Lower leg skin (tissue), 4 donors: ENCODE data around the gene SLC6A7. TPM values are rescaled to one million over a fixed set of nuclear protein-coding genes. Genes with fewer than 3 reads are reported as not detected.

Experiments
- DNase-seq, 2 donors: peaks; one replicate each; pipeline ENCODE4 v3.0.0-alpha.2; 2019; ENCODE audit warnings: low spot score in 2 of 2
- H3K4me3 ChIP-seq: fragments of 200-600 bp; sonication (generic); 2 replicates; pipeline ENCODE4 v1.5.1; 2017; ENCODE audit warnings: mild to moderate bottlenecking, low read depth; ENCODE audit not compliant: poor library complexity, severe bottlenecking
- POLR2A ChIP-seq, 2 donors: fragments of 450-650 bp; IDR thresholded peaks; one replicate each; pipeline ENCODE4 v1.6.1; 2016 to 2017; ENCODE audit warnings: antibody characterized with exemption in 2 of 2, mild to moderate bottlenecking in 1 of 2, moderate library complexity in 1 of 2
- WGBS, 2 donors: methylation state at CpG; one replicate each; pipeline ENCODE4 v1.1.5; 2018; 5-methylcytosine and 5-hydroxymethylcytosine counted together
- intact Hi-C: fragments of 100-400 bp; cut with DNase I; formaldehyde crosslinking; loops from one replicate; pipeline ENCODE4 v1.15.0; 2023; ENCODE audit warnings: low total_unique reads
- total RNA-seq, 4 donors: library from RNA; depleted of rRNA; stranded (reverse); fragments of >200 nt; gene quantifications; one replicate each; pipeline ENCODE4 v1.1.0, GENCODE V29; 2016
- TF ChIP-seq, protein P1 (sequence below), 3 donors: fragments of 450-650 bp; IDR thresholded peaks; one replicate each; pipeline ENCODE4 v1.5.1; 2016; ENCODE audit warnings: antibody characterized with exemption in 3 of 3, mild to moderate bottlenecking in 3 of 3, moderate library complexity in 2 of 3

Gene SLC6A7
- total RNA-seq, 4 donors from 2014 or later, result 0.88 TPM; not detected in 3

DNA sequence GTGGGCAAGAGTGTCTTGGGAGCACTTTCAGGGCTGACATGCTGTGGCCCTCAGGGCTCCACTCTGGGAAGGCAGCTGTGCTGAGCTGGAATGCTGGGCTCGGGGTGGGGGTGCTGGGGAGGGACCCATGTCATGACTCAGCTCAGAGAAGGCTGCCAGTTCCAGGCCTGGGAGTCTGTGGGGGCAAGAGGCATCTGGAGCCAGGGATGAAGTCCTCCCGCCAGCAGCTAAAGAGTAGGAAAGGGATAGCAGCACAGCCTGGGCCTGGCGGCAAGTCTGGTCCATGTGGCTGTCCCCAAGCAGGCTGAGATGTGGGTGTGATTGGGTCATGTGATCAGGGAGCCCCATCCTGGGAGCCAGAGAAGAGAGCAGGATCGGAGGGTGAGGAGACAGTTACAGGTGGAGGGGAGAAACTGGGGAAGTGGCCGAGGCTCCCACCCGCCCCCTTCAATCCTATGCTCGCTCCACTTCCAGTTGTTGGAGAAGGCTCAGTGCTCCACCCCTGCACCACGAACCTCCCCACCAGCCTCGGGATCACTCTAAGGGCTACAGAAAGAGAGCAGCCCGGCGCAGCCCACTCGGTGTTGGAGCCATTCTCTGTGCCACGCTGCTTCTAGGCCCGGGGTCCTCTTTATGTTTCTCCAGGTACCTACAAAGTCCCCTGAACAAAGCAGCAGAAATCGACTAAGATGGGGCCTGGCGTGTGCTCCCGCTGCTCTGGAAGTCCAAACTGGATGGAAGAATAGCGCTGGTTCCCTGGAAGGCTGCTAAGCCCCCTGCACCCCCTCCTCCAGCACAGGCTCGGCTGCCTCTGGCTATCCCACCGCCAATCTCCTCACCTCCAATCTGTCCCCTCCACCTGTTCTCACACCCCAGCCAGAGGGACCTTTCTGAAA lies 46.3 kb upstream of the SLC6A7 start:
- intact Hi-C loops, result no loop called here
- 46 to 59% methylated on average over 20 of the region's 20 CpGs for WGBS, 2 donors
- peak; percentile 83 to 96 for DNase-seq
- TF ChIP-seq, protein P1, sequence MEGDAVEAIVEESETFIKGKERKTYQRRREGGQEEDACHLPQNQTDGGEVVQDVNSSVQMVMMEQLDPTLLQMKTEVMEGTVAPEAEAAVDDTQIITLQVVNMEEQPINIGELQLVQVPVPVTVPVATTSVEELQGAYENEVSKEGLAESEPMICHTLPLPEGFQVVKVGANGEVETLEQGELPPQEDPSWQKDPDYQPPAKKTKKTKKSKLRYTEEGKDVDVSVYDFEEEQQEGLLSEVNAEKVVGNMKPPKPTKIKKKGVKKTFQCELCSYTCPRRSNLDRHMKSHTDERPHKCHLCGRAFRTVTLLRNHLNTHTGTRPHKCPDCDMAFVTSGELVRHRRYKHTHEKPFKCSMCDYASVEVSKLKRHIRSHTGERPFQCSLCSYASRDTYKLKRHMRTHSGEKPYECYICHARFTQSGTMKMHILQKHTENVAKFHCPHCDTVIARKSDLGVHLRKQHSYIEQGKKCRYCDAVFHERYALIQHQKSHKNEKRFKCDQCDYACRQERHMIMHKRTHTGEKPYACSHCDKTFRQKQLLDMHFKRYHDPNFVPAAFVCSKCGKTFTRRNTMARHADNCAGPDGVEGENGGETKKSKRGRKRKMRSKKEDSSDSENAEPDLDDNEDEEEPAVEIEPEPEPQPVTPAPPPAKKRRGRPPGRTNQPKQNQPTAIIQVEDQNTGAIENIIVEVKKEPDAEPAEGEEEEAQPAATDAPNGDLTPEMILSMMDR (IDR thresholded peaks at IDR 0.05), result no peak
- TF ChIP-seq POLR2A (IDR thresholded peaks at IDR 0.05), result no peak
- no peak overlapping the region for H3K4me3 ChIP-seq

DNA sequence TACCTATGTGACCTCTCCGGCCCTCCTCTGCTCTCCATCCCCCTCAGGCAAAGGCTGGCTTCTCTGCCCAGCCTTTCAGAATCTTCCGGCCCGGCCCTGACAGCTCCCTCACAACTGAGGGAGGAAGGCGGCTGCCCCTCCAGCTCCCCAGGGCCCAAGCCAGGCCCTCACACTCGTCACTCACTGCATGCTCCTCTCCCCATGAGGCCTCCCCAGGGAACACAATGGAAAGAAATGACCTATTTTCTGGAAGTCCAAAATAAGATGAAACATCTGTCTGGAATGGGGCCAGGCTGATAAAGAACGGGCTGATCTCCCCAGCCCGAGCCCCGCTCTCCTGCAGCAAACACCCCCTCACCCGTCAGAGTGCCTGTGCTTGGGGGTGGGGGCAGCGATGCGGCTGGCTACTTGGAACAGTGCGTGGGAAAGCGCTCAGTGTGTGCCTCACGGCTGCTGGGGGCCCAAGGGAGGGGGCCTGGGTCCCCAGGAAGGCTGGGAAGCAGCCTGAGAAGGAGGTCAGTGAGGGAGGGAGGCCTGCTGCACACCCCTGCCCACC lies 45.5 kb upstream of the SLC6A7 start:
- intact Hi-C loops, result no loop called here
- WGBS, 2 donors, result 52 to 56% methylated on average over 14 of the region's 14 CpGs
- no peak overlapping the region for H3K4me3 ChIP-seq
- TF ChIP-seq, protein P1 (IDR thresholded peaks at IDR 0.05), result no peak
- TF ChIP-seq POLR2A (IDR thresholded peaks at IDR 0.05), result no peak
- no peak for DNase-seq

DNA sequence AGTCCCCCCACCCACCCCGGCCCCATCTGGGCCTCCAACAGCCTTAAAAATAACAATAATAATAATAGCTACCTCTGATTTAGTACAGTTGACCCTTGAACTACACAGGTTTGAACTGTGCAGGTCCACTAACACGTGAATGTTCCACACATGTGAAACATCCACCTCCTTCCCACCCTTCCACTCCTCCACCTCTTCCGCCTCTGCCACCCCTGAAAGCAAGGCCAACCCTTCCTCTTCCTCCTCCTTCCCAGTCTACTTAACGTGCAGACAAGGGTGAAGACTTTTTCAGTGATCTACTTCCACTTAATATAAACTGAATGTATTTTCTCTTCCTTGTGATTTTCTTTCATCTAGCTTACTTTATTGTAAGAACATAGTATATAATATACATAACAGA lies 45.0 kb upstream of the SLC6A7 start:
- no peak for DNase-seq
- intact Hi-C loops, result no loop called here
- 43 to 44% methylated on average over 4 of the region's 4 CpGs for WGBS, 2 donors
- TF ChIP-seq, protein P1 (IDR thresholded peaks at IDR 0.05), result no peak
- no peak for TF ChIP-seq POLR2A (IDR thresholded peaks at IDR 0.05)
- H3K4me3 ChIP-seq, result no peak overlapping the region

DNA sequence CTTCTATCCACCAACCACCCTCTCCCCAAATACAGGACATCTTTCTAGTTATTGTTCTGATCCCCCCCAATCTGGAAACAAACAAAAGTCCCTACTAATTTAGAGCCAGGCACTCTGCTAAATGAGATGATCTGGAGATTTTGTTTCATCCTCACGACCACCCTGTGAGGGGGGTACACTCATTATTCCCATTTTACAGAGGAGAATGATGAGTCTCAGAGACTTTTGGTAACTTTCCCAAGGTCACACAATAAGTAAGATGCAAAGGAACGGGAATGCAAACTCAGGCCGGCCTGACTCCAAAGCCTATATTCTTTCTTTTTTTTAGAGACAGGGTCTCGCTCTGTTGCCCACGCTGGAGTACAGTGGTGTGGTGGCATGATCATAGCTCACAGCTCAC lies 43.6 kb upstream of the SLC6A7 start:
- 82 to 87% methylated on average over 5 of the region's 5 CpGs for WGBS, 2 donors
- H3K4me3 ChIP-seq, result no peak overlapping the region
- intact Hi-C loops, result no loop called here
- DNase-seq, result no peak
- TF ChIP-seq, protein P1 (IDR thresholded peaks at IDR 0.05), result no peak
- TF ChIP-seq POLR2A (IDR thresholded peaks at IDR 0.05), result no peak

DNA sequence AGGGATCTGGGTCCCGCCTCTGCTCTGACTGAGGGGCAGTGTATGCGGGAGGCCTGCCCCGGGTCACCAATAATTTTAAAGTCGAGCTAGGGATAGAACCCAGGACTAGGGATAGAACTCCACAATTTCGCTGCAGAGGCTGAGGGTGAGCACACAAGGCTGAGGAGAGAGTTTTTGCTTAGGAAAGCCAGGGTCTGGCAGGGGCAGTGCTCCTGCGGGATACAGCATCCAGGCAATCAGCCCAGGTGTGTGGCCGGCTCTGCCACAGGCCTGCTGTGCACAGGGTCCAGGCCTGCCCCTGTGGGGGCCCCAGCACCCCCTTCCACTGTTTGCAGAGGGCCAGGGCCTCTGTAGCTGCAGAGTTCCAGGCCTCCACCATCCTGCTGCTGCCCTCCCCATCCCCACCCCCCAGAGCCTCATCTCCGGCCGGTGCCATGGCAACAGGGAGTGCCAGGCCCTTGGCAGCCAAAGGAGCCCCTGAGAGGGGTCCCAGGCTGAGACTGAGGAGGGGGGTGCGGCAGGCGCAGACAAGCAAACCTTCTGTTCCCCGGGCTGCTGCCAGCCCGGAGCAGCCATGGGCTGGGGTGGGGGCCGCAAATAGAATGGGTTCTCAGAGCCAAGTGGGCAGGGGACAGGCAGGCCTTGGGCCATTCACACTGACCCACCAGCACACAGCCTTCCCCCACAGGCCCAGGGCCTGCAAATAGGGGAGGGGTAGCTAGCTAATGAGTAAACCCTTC lies 42.8 kb upstream of the SLC6A7 start:
- intact Hi-C loops, result no loop called here
- no peak for TF ChIP-seq POLR2A (IDR thresholded peaks at IDR 0.05)
- TF ChIP-seq, protein P1 (IDR thresholded peaks at IDR 0.05), result no peak
- 77 to 79% methylated on average over 13 to 14 of the region's 14 CpGs for WGBS, 2 donors
- no peak for DNase-seq
- no peak overlapping the region for H3K4me3 ChIP-seq
